GM18868 (cell line): ENCODE data around the gene TMEM273.

ENCODE experiments used
- ATAC-seq: cut with Tn5 transposase; IDR thresholded peaks from one replicate; pipeline ENCODE4 v1.9.1; 2021; ENCODE audit warnings: mild to moderate bottlenecking, moderate library complexity; ENCODE audit not compliant: unreplicated experiment

Gene TMEM273

DNA sequence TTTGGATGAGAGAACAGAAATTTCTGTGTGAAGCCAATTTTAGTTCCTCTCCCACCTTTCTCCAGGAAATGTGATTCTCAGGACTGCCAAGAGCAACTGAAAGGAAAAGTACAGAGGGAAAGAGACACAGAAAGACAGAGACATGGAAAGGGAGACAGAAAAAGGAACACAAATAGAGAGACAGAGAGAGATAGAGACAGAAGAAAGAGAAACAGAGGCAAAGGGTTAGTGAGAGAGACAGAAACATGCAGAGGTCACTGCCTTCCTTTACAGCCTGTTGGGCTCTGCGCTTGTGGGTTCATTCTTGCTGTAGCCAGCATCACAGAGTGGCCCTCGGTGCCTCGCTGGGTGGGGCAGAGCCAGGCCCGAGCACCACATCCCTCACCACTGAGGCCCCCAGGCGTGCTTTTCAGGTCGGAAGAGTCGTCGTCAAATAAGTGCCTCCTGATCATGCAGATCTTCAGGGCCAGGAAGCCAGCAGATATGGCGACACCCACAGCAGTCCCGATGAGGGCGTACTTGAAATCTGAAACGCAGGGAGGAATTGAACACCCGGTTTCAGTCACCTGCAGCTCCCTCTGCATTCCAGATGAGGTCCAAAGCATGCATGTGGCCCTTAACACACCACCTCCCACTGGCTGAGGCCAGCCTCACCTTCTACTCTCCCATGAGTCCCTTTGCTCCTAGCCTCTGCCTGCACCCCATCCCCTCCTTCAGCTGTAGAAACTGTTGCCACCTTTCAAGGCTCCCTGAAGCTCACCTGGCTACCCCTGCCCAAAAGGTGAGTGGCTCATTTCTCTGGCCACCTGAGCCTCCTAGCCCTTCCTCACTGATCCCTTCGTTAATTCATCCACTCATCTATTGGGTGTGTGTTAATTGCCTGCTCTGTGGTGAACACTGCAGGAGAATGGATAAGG is 21.4 kb downstream of the TMEM273 start:
- no peak for ATAC-seq

DNA sequence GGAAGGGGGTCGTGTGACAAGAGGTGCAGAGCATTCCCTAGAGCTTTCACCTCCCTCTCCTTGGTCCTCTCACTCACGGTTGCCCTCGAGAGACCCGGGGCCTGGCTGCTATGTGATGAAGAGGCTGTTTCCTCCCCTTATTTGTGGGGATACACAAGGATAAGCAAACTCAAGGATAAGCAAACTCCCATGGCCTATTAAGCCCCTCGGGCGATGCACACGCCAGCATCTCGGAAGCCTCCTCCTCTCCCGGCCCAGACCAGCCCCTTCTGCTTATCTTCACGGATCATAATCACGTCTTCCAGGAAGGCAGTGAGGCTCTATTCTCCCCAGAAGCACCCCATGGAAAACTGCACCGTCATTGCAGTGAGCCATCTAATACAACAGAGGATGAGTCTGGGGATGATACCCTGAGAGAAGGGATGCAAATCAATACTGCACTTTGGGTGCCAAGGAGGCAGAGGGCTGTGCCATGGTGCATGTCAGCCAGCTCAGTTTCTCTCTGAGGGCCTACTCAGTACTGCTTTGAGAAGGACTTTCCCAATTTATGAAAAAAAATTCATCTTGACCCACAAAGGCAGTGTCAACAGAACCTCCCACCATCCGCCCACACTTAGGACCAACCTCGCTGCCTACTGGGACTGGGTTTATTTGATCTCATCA is 22.2 kb downstream of the TMEM273 start:
- no peak for ATAC-seq

DNA sequence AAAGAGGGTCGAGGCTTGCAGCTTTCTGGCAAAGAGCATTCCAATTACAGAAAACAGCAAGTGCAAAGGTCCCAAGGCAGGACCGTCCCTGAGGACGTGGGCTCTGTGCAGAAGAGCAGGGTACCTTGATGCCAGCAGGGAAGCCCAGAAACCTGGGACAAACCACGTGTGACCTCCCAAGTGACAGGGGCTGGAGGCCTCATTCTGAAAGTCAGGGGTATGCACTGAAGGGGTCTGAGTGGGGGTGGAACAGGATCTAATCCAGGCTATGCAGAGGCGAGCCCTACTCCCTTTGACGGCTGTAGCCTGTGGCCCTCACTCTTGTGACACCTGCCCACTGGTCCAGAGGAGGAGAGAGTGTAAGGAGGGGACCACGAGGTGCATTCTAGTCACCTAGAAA is 22.9 kb downstream of the TMEM273 start:
- ATAC-seq, result no peak

DNA sequence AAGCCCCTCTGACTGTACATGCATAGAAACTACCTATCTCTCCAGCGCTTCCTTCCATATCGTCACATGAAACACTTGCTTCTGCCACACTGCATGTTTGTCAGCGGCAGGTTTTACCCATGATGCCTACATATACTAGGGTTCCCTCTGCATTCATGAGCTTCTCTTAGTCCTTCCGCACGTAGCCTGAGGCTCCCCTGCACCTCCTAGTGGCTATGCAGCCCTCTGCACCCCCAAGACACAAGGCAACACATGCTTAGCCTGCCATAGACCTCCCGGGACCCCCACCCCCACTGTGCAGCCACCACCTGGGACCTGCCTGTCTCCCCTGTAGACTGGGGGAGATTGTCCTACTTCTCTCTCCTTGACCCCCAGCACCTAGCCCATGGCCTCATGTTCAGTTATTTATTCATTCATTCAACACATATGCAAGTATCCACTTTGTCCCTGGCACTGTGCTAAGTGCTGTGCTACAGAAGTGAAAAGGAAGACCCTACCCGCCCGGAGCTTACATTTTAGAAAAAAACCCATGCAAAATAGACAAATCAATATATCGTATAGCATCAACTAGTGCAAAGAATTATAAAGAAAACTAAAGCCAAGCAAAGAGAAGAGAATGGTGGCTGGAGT is 23.5 kb downstream of the TMEM273 start:
- peak; percentile 94 for ATAC-seq

DNA sequence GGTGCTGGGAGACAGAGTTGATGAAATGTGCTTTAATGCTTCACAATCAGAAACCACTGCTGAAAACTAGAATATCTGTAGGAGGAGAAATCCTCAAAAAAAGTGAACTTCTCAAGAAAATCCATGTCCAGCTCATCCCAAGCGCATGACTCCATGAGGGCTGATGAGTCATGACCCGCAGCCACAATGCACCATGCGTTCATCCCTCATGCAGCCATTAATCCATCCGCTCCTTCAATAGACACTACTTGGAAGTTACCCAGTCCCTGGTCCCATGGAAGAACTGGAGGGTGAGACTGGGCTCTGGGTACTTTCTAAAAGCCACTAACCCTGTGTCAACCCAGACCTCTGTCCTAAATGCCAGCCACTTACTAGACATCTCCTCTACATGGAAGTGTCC is 24.4 kb downstream of the TMEM273 start:
- ATAC-seq, result no peak

DNA sequence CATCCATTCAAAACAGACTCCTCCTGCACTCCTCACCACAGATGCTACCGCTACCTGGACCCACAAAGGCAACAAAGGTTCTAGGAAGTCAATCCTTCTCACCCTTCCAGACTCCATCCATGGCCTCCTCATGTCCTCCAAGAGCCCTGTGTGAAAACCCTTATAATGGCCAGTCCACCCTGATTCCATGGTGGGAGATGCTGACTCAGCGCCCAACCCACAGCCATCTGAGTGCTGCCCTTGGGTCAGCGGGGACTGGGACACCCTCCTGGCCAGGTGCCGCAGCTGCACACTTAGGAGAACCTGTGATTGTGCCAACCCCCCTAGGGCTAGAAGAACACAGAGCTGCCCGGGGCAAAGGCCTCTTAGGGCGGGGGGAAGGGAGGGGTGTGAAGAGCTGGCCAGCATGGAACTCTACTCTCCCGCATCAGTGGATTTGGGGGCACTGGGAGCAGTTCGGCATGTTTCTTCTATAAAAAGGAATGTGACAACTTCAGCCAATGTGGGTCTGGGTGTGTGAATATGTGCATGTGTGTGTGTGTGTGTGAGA is 25.4 kb downstream of the TMEM273 start:
- ATAC-seq, result no peak

DNA sequence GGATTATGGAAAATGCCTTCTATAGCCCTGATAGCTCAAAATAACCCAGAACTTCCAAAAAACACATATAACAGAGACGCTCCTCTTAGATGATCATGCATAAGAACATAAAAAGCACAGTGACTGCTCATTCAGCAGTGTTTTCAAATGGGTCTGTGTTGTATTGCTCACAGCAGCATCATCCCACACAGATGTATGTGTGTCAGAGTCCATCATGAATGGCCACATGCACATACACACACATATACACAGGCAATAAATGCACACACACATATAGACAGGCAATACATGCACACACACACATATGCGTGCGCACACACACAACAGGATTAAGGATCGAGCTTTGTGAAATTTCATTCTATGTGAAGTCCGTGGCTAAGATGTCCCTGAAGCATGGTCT is 26.1 kb downstream of the TMEM273 start:
- ATAC-seq, result no peak

DNA sequence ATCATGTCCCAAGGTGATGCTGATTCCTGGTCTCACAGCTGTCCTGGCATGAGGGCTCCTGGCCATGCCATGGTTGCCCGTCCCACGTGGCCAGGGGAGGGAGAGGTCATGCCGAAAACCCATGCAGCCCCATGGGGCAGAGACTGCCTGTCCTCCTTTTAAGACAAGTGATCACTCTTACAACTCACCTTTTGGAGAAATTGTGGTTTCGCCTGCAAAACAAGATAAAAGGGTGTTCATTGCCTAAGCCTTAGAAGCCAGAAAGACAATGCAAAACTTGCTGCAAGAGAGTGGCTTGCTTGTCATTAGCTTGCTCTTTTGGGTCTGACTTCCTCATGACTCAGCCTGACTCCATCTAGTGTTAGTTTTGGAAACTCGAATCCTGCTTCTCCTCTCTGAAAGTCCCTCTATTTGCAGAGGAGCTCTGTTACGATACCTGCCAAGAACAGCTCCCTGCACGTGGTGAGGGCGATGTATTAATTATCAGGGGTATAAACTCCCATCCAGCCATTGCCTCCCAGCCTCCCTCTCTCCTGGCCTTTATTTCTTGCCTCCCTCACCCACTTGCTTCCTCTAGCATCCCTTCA is 26.7 kb downstream of the TMEM273 start:
- ATAC-seq, result no peak

DNA sequence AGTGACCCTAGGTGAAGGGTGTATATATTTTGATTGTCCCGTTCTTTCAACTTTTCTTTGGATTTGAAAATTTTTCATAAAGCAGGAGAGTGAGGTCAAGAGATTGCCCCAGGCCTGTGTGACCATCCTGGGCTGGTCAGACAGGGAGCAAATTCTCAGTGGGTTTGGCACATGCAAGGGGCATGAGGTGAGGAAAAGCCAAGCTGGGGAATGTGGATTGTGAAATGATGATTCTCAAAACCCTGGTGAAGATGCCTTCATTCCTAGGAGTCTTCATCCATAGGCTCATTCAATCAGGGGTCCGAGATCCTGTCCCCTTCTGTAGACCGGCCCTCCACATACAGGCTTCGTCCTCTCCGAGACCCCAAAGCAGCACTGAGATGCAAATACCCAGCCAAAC is 27.4 kb downstream of the TMEM273 start:
- no peak for ATAC-seq

DNA sequence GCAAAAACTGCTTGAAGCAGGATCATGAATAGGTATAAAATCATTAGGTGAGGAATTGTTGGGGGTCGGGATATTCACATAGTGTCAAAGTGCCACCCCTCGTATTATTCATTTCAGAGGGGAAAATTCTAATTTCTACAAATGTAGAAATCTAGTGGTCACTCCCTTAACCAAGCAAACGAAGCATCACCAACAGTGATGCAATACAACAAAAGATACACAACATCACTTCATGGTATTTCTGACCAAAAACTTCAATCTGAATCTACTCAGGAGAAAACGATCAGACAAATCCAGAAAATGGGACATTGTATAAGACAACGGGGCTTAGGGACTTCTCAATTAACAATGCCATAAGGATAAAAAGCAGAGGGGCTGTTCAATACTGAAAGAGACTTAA is 28.1 kb downstream of the TMEM273 start:
- ATAC-seq, result no peak

DNA sequence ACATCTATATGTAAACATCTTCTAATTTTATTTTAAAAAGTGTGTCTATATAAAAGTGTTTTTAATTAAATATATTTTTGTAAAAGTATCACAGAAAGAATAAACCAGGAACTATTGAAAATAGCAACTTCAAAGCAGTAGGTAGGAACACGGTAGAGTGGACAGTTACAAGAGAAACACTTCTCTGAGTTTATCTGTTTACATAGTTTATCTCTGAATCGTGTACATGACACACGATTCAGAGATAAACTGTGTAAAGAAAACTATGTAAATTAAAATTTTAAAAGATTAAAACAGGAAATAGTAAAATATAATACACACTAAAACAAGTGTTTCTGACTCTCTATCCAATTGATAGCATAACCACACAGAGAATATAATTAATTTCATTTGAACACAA is 29.3 kb downstream of the TMEM273 start:
- no peak for ATAC-seq

DNA sequence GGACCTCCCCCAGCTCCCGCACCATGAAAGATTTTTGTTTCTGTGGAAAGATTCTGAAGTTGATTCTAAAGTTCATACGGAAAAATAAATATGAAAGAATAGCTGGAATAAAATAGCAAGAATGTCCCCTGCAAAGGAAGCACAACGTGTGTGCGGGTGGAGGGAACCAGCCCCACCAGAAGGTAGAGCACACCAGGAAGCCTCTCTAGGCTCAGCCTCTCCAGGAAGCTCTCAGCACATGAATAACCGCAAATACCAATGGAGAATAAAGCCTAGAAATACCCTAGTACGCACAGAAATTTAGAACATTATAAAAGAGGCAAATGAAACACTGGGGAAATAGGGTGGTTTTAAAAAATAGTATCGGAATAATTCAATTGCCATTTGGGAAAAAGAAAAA is 29.8 kb downstream of the TMEM273 start:
- ATAC-seq, result no peak

DNA sequence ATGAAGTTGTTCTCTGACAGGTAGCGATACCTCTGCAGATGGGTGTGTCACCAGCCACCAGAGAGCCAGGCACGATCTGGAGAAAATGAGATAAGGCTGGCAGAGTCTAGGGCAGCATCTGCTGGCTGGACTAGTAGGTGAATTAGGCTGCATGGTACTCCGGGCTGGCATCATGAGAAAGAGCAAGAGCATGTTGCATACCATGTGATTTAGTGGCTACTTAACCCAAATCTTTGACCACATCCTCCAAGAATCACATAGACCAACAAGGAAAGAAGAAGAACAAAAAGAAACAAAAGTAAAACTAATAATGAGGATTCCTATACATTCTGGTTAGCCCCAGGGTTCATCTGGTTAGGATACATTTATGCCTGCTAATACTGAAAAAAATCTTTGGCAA is 31.0 kb downstream of the TMEM273 start:
- no peak for ATAC-seq

DNA sequence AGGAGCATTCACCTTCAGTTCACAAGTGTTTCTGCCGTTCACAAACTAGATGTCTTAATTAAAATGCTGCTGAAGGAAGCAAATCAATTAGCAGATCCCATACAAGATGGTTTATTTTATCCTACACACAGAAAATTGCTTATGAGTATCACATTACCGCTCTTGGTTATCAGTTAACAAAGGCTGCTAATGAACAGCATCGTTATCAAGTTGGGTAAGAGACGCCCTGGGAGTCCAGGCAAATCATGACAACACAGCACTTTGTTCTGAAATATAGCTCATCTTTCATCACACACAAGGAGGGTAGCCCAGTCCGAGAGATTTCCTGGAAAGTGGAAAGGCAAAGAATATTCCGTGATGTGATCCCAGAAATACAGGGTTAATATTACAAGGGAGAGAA is 33.5 kb downstream of the TMEM273 start:
- no peak for ATAC-seq

DNA sequence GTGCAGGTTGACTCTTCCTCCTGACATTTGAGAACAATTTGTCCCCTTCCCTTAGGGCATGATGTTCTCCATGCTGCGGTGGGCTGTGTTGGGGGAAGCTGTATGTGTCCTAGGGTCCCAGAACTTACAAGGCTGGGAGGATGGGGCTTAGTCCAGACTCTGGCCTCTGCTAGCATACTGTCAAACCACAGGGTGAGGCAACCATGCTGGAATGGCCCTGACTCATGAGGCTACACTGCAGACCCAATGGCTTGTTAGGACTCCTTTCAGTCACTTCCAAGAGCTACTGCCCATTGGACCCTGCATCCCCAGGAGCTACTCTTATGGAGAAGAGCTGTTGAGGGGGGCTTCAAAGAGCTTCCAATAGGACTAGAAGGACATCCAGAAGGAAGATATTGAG is 34.2 kb downstream of the TMEM273 start:
- no peak for ATAC-seq

DNA sequence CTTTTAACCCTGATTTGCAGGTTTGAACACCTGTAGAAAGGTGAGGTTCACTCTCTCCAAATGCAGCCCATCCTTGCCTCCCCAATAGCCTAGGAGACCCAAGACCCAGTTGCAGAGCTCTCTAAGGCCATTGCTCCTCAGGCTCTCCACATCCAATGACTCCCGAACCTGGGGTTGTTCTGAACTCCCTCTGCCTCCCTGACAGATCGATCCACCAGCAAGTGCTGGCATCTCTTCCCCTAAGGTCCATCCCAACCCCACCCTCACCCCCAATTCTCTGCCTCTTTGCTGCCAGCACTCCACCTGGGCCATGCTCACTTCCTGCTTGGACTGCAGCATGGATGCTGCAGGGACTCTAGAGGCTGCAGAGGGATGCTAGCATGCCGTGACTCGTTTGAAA is 35.1 kb downstream of the TMEM273 start:
- ATAC-seq, result no peak

DNA sequence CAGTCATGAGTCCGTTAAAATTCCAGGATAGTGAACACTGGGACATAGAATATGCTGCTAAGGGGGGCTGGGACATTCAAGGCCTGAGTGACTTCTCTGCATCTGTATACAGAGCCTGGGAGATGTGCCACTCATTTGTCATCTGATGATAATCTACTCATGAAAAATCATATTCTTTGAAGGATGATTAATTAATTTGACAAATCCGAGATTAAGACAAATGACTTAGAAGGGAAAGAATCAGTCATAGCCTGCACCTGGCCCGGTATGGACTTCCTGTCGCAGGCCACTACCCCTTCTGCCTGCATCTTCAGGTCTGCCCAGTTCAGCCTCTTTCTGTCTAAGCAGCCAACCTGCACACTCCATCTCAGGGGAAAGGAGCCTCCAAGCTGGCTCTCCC is 35.5 kb downstream of the TMEM273 start:
- no peak for ATAC-seq

DNA sequence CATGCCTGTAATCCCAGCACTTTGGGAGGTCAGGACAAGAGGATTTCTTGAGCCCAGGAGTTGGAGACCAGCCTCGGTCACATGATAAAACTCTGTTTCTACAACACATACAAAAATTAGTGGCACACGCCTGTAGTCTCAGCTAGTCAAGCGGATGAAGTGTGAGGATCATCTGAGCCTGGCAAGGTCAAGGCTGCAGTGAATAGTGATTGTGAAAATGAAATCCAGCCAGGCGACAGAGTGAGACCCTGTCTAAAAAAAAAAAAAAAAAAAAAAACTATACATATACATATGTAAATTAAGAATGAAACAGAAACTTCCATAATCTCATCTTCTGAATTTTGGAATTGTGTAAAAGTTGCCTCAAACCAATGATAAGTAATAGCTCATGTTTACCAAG is 36.2 kb downstream of the TMEM273 start:
- ATAC-seq, result no peak

DNA sequence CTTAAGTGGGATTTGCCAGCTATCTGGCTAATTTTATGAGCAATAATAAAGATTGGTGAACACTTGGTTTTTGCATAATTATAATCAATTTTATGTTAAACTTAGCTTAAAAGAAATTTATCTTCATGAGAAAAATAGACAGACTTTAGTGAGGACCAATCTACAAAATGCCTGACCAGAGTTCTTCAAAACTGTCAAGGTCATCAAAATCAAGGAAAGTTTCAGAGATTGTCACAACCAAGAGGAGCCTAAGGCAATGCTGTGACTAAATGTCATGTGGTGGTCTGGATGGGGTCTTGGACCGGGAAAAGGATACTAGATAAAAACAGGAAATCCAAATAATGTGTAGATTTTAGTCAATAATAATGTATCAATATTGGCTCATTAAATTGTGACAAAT is 36.7 kb downstream of the TMEM273 start:
- no peak for ATAC-seq

DNA sequence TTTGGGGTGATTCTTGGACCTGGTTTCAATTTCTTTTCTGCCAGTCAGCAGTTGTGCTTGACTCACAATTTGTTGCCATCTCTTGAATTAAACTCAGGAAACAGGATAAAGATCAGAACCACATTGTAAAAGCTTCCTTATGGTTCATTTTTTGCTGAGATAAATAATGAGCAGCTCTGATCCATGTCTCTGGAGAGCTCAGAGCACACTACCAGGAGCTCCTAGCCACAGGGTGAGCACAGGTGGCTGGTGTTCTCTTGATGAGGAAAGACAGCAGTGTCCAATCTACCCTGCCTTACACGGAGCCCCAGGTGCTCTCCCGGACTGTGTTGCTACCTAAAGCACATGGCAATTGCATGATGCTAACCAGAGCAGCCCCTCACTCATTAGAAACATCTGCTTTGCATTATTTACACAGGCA is 37.2 kb downstream of the TMEM273 start:
- ATAC-seq, result no peak

DNA sequence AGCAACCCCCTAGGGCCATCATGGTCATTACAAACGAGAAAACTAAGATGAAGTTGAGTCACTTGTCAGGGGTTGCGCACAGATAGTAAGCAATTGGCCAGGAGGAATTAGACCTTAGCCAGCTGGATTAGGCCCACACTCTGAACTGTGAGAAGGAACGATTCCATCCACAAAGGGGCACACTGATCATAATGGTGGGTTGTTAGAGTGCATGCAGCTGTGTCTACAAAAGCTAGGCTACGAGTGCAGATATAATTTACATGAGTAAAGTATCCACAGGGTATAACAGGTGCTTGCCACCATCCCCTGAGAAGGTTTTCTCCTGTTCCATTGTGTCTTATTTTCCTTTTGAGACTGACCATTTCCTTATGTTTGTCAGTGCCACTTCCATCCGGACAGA is 37.8 kb downstream of the TMEM273 start:
- ATAC-seq, result no peak
